G401 (cell line): ENCODE results near the gene ZNF185. TPM values are rescaled to one million over a fixed set of nuclear protein-coding genes. Genes with fewer than 3 reads are reported as not detected.
"Not testable (repeated sequence)": the region's sequence is repeated elsewhere in the genome, so short reads cannot be mapped to it uniquely, and the experiment has no call there.

Experiments
- DNase-seq: peaks from one replicate; pipeline ENCODE4 v3.0.0-alpha.2; 2015; ENCODE audit warnings: low spot score
- in situ Hi-C: cut with HindIII; loops from 2 replicates; pipeline ENCODE4 v1.10.0; 2016; ENCODE audit warnings: low sequenced_read_pairs, mixed read lengths
- total RNA-seq: library from RNA; depleted of rRNA; stranded (reverse); fragments of >200 nt; shearing (Covaris generic); gene quantifications from 2 replicates; pipeline ENCODE4 v1.2.3, GENCODE V29; 2014

The ZNF185 gene
- total RNA-seq, 1 experiment from 2014 or later = not detected

- in situ Hi-C loops = no loop called here
- no peak for DNase-seq
These were observed 3.8 kb upstream of the ZNF185 start for GRCh38 chrX:152893980-152894610.

GRCh38 chrX:152895121-152895520, 2.7 kb upstream of the ZNF185 start:
- DNase-seq = no peak
- in situ Hi-C loops = no loop called here

GRCh38 chrX:152895724-152896420, 2.0 kb upstream of the ZNF185 start:
- DNase-seq = no peak
- in situ Hi-C loops = no loop called here

- in situ Hi-C loops = no loop called here
- no peak for DNase-seq
These were observed 1.4 kb upstream of the ZNF185 start for GRCh38 chrX:152896450-152896849.

- in situ Hi-C loops = no loop called here
- DNase-seq = no peak
These were observed 575 bp downstream of the ZNF185 start for GRCh38 chrX:152898442-152898841.

GRCh38 chrX:152899111-152899873, 1.4 kb downstream of the ZNF185 start:
- in situ Hi-C loops = no loop called here
- no peak for DNase-seq

GRCh38 chrX:152899874-152900719, 2.2 kb downstream of the ZNF185 start:
- peak; percentile 77 for DNase-seq
- in situ Hi-C loops = no loop called here

GRCh38 chrX:152900937-152901445, 3.1 kb downstream of the ZNF185 start:
- in situ Hi-C loops = no loop called here
- DNase-seq = no peak

GRCh38 chrX:152901816-152902501, 4.1 kb downstream of the ZNF185 start:
- DNase-seq = no peak
- in situ Hi-C loops = no loop called here

- DNase-seq = no peak
- in situ Hi-C loops = no loop called here
These were observed 4.6 kb downstream of the ZNF185 start for GRCh38 chrX:152902502-152902820.

- in situ Hi-C loops = no loop called here
- no peak for DNase-seq
These were observed 5.7 kb downstream of the ZNF185 start for GRCh38 chrX:152903589-152903988.

- in situ Hi-C loops = no loop called here
- DNase-seq = peak; percentile 37
These were observed 6.5 kb downstream of the ZNF185 start for GRCh38 chrX:152904151-152905080.

GRCh38 chrX:152905081-152905420, 7.2 kb downstream of the ZNF185 start:
- in situ Hi-C loops = no loop called here
- DNase-seq = no peak

GRCh38 chrX:152907084-152907651, 9.3 kb downstream of the ZNF185 start:
- in situ Hi-C loops = no loop called here

GRCh38 chrX:152908486-152908885, 10.6 kb downstream of the ZNF185 start:
- no peak for DNase-seq
- in situ Hi-C loops = no loop called here

More at GRCh38 chrX:152907084-152907651, 9.3 kb downstream of the ZNF185 start:
- DNase-seq = peak; percentile 47

GRCh38 chrX:152910018-152910417, 12.2 kb downstream of the ZNF185 start:
- in situ Hi-C loops, DNase-seq: not testable (repeated sequence)

- in situ Hi-C loops = no loop called here
- DNase-seq = no peak
These were observed 14.2 kb downstream of the ZNF185 start for GRCh38 chrX:152912106-152912505.

GRCh38 chrX:152912641-152913040, 14.8 kb downstream of the ZNF185 start:
- DNase-seq = no peak
- in situ Hi-C loops = no loop called here
